Keratinocyte (primary cell): ENCODE measurements around the gene BBX. TPM values are rescaled to one million over a fixed set of nuclear protein-coding genes. Genes with fewer than 3 reads are reported as not detected.

Experiments
- DNase-seq: peaks from one replicate; pipeline ENCODE4 v3.0.0-alpha.2; 2011; ENCODE audit warnings: low read depth, missing footprints, low spot score
- FAIRE-seq: peaks from 2 replicates; lab custom pipeline; 2011; peaks lifted over from hg19 to GRCh38; lab: Jason Lieb, UNC
- H2AFZ ChIP-seq: 2 replicates; pipeline ENCODE4 v1.6.0; 2012; ENCODE audit warnings: low read length, control low read depth, inconsistent platforms; ENCODE audit not compliant: control insufficient read depth
- H3K27ac ChIP-seq: 2 replicates; pipeline ENCODE4 v1.5.1; 2011; ENCODE audit warnings: low read length; ENCODE audit not compliant: control insufficient read depth, insufficient read depth
- H3K27me3 ChIP-seq: 3 replicates; pipeline ENCODE4 v1.6.0; 2011; ENCODE audit warnings: low read length; ENCODE audit not compliant: control insufficient read depth, insufficient read depth; ENCODE audit errors: extremely low read depth
- H3K36me3 ChIP-seq, 2 experiments: 2 replicates in 1 of 2; 3 replicates in 1 of 2; pipeline ENCODE4 v1.5.1; 2011; ENCODE audit warnings: low read length in 2 of 2, mild to moderate bottlenecking in 1 of 2; ENCODE audit not compliant: control insufficient read depth in 2 of 2, insufficient read depth in 2 of 2; ENCODE audit errors: extremely low read depth in 1 of 2
- H3K4me1 ChIP-seq: 3 replicates; pipeline ENCODE4 v1.5.1; 2011; ENCODE audit warnings: low read length; ENCODE audit not compliant: control insufficient read depth, insufficient read depth; ENCODE audit errors: extremely low read depth
- H3K4me2 ChIP-seq: 3 replicates; pipeline ENCODE4 v1.6.0; 2011; ENCODE audit warnings: low read depth, low read length; ENCODE audit not compliant: control insufficient read depth, insufficient read depth; ENCODE audit errors: extremely low read depth
- H3K4me3 ChIP-seq, 3 experiments: fragments of 200-600 bp in 1 of 3; sonication (generic) in 1 of 3; 2 replicates in 2 of 3; 3 replicates in 1 of 3; pipeline ENCODE4 v1.5.1; 2011 to 2016; ENCODE audit warnings: low read length in 3 of 3, mild to moderate bottlenecking in 3 of 3, control low read depth in 2 of 3, inconsistent platforms in 1 of 3, low read depth in 1 of 3, mixed read lengths in 1 of 3, mixed run types in 1 of 3, moderate library complexity in 1 of 3; ENCODE audit not compliant: control insufficient read depth in 2 of 3, insufficient read depth in 2 of 3; ENCODE audit errors: extremely low read depth in 1 of 3
- H3K79me2 ChIP-seq: 2 replicates; pipeline ENCODE4 v1.6.0; 2012; ENCODE audit warnings: low read length; ENCODE audit not compliant: control insufficient read depth, insufficient read depth
- H3K9ac ChIP-seq: 3 replicates; pipeline ENCODE4 v1.6.0; 2011; ENCODE audit warnings: low read length; ENCODE audit not compliant: control insufficient read depth, insufficient read depth; ENCODE audit errors: extremely low read depth
- H3K9me1 ChIP-seq: 3 replicates; pipeline ENCODE4 v1.6.0; 2011; ENCODE audit warnings: low read length; ENCODE audit not compliant: control insufficient read depth, insufficient read depth; ENCODE audit errors: extremely low read depth
- H3K9me3 ChIP-seq: 2 replicates; pipeline ENCODE4 v1.5.1; 2012; ENCODE audit warnings: low read depth, low read length; ENCODE audit not compliant: control insufficient read depth
- H4K20me1 ChIP-seq: 3 replicates; pipeline ENCODE4 v1.6.0; 2011; ENCODE audit warnings: low read length; ENCODE audit not compliant: control insufficient read depth, insufficient read depth; ENCODE audit errors: extremely low read depth
- CTCF ChIP-seq, 3 experiments: IDR thresholded peaks in 1 of 3; conservative IDR thresholded peaks in 1 of 3; optimal IDR thresholded peaks in 1 of 3; 2 replicates in 2 of 3; 3 replicates in 1 of 3; pipeline versions ENCODE3 to v1.5.1; 2011; ENCODE audit warnings: low read length in 3 of 3, mild to moderate bottlenecking in 3 of 3, moderate library complexity in 2 of 3, control low read depth in 1 of 3, inconsistent platforms in 1 of 3; ENCODE audit not compliant: insufficient read depth in 2 of 3; ENCODE audit errors: extremely low read depth in 1 of 3
- EZH2 ChIP-seq: IDR thresholded peaks from one replicate; pipeline ENCODE4 v1.6.1; 2012; ENCODE audit warnings: inconsistent platforms, mild to moderate bottlenecking, low read length, moderate library complexity
- dilution Hi-C: fragments of 300-500 bp; cut with MboI; formaldehyde crosslinking; loops from one replicate; pipeline ENCODE4 v1.7.0; 2020; ENCODE audit warnings: low sequenced_read_pairs; ENCODE audit not compliant: extremely low pct_ligation_motif_present
- polyA plus RNA-seq, 5 experiments: library from polyadenylated mRNA; depleted of rRNA in 3 of 5; stranded (reverse) in 3 of 5; stranded (forward) in 1 of 5; unstranded in 1 of 5; fragments of >200 nt; gene quantifications; 1 replicate in 1 of 5; 2 replicates in 3 of 5; 3 replicates in 1 of 5; pipeline versions ENCODE4 v1.2.1 to v1.2.3, GENCODE V29; 2011 to 2012; ENCODE audit warnings: missing spikeins in 2 of 5, low read depth in 1 of 5, low replicate concordance in 1 of 5

BBX gene
- polyA plus RNA-seq, 1 donor (not counting 4 experiments of a cell fraction or from before 2014, with no cell fraction given), result 43.4 TPM

GRCh38 chr3:107650788-107651187 lies 128.0 kb downstream of the BBX start:
- Histone ChIP-seq H3K9me1 (no peaks in the 10 kb centered on the region), H4K20me1 (no peaks in the 10 kb centered on the region), H3K4me1 (no peaks in the 10 kb centered on the region), H3K4me3 (no peak overlapping the region), H3K9me3 (no peaks in the 10 kb centered on the region), H3K9ac (no peak overlapping the region), H3K36me3 (no peaks in the 10 kb centered on the region), H3K79me2 (no peaks in the 10 kb centered on the region), H2AFZ (no peak overlapping the region), H3K27me3 (no peaks in the 10 kb centered on the region), H3K27ac (no peak overlapping the region), H3K4me2 (no peak overlapping the region)
- no peak for TF ChIP-seq EZH2
- TF ChIP-seq CTCF (optimal IDR thresholded peaks at IDR 0.05 in 1 of 3, IDR thresholded peaks at IDR 0.05 in 1 of 3, conservative IDR thresholded peaks at IDR 0.05 in 1 of 3; ENCODE audit: extremely low read depth in 1 of 3, insufficient read depth in 2 of 3, low read length in 3 of 3), result no peak
- FAIRE-seq (no peak), DNase-seq (no peak)
- dilution Hi-C loops, result no loop called here

- no peak overlapping the region for H3K9ac ChIP-seq
- H4K20me1 ChIP-seq, result no peaks in the 10 kb centered on the region
- H3K9me3 ChIP-seq, result no peaks in the 10 kb centered on the region
- H3K4me1 ChIP-seq, result no peaks in the 10 kb centered on the region
- TF ChIP-seq EZH2 (no peak), CTCF (optimal IDR thresholded peaks at IDR 0.05 in 1 of 3, IDR thresholded peaks at IDR 0.05 in 1 of 3, conservative IDR thresholded peaks at IDR 0.05 in 1 of 3; ENCODE audit: extremely low read depth in 1 of 3, insufficient read depth in 2 of 3, low read length in 3 of 3) (no peak)
- no peaks in the 10 kb centered on the region for H3K36me3 ChIP-seq
- DNase-seq (no peak), FAIRE-seq (no peak)
- dilution Hi-C loops, result no loop called here
- H3K27me3 ChIP-seq, result no peaks in the 10 kb centered on the region
- H3K27ac ChIP-seq, result no peak overlapping the region
- H3K79me2 ChIP-seq, result no peaks in the 10 kb centered on the region
- H3K4me2 ChIP-seq, result no peak overlapping the region
- H2AFZ ChIP-seq, result no peak overlapping the region
- no peak overlapping the region for H3K4me3 ChIP-seq
- H3K9me1 ChIP-seq, result no peaks in the 10 kb centered on the region
These were observed 129.0 kb downstream of the BBX start for GRCh38 chr3:107651782-107652181.
